Astrocyte (in vitro differentiated cells and primary cell): ENCODE results near the gene COLEC11. TPM values are rescaled to one million over a fixed set of nuclear protein-coding genes. Genes with fewer than 3 reads are reported as not detected.
A peak's percentile ranks its signal among the peaks of the same experiment; 100 is the strongest.

ENCODE experiments used
- DNase-seq: peaks from one replicate; pipeline ENCODE4 v3.0.0-alpha.2; 2010; ENCODE audit warnings: low read depth
- FAIRE-seq: peaks from 2 replicates; lab custom pipeline; 2011; peaks lifted over from hg19 to GRCh38; lab: Jason Lieb, UNC
- H2AFZ ChIP-seq: 2 replicates; pipeline ENCODE4 v1.6.0; 2012; ENCODE audit warnings: low read depth, low read length, inconsistent platforms
- H3K27ac ChIP-seq: 2 replicates; pipeline ENCODE4 v1.5.1; 2011; ENCODE audit warnings: low read depth, low read length, inconsistent platforms
- H3K27me3 ChIP-seq: 2 replicates; pipeline ENCODE4 v1.6.0; 2011; ENCODE audit warnings: low read length, inconsistent platforms; ENCODE audit not compliant: insufficient read depth
- H3K36me3 ChIP-seq: 2 replicates; pipeline ENCODE4 v1.5.1; 2011; ENCODE audit warnings: low read length, inconsistent platforms; ENCODE audit not compliant: insufficient read depth
- H3K4me1 ChIP-seq: 2 replicates; pipeline ENCODE4 v1.5.1; 2011; ENCODE audit warnings: low read length, inconsistent platforms; ENCODE audit not compliant: insufficient read depth
- H3K4me2 ChIP-seq: 2 replicates; pipeline ENCODE4 v1.6.0; 2012; ENCODE audit warnings: low read length, inconsistent platforms
- H3K4me3 ChIP-seq: 2 replicates; pipeline ENCODE4 v1.5.1; 2011; ENCODE audit warnings: low read depth, mild to moderate bottlenecking, low read length, inconsistent platforms; ENCODE audit not compliant: insufficient read depth
- H3K79me2 ChIP-seq: 2 replicates; pipeline ENCODE4 v1.6.0; 2012; ENCODE audit warnings: mild to moderate bottlenecking, low read length, inconsistent platforms; ENCODE audit not compliant: insufficient read depth
- H3K9ac ChIP-seq: 2 replicates; pipeline ENCODE4 v1.6.0; 2012; ENCODE audit warnings: mild to moderate bottlenecking, low read length, inconsistent platforms
- H3K9me3 ChIP-seq: 2 replicates; pipeline ENCODE4 v1.5.1; 2012; ENCODE audit warnings: low read depth, mild to moderate bottlenecking, low read length, inconsistent platforms; ENCODE audit not compliant: insufficient read depth
- H4K20me1 ChIP-seq: 2 replicates; pipeline ENCODE4 v1.6.0; 2012; ENCODE audit warnings: low read length, inconsistent platforms; ENCODE audit not compliant: insufficient read depth
- H3K27ac Mint-ChIP-seq: one replicate; pipeline ENCODE4 v1.8.0; 2021; ENCODE audit warnings: mild to moderate bottlenecking, mixed read lengths; ENCODE audit not compliant: unreplicated experiment
- H3K27me3 Mint-ChIP-seq: one replicate; pipeline ENCODE4 v1.8.0; 2021; ENCODE audit warnings: low read depth, mixed read lengths; ENCODE audit not compliant: unreplicated experiment
- H3K36me3 Mint-ChIP-seq: one replicate; pipeline ENCODE4 v1.8.0; 2021; ENCODE audit warnings: low read depth, mixed read lengths; ENCODE audit not compliant: unreplicated experiment
- H3K4me1 Mint-ChIP-seq: one replicate; pipeline ENCODE4 v1.8.0; 2021; ENCODE audit warnings: low read depth, mixed read lengths; ENCODE audit not compliant: unreplicated experiment
- H3K4me3 Mint-ChIP-seq: one replicate; pipeline ENCODE4 v1.8.0; 2021; ENCODE audit warnings: mild to moderate bottlenecking, moderate library complexity, mixed read lengths; ENCODE audit not compliant: unreplicated experiment
- H3K9me3 Mint-ChIP-seq: one replicate; pipeline ENCODE4 v1.8.0; 2021; ENCODE audit warnings: mild to moderate bottlenecking, mixed read lengths; ENCODE audit not compliant: unreplicated experiment
- EZH2 ChIP-seq: IDR thresholded peaks from 2 replicates; pipeline ENCODE4 v1.6.1; 2012; ENCODE audit warnings: mild to moderate bottlenecking, low read length, inconsistent platforms; ENCODE audit not compliant: insufficient read depth
- total RNA-seq: library from RNA; stranded (reverse); gene quantifications from 2 replicates; pipeline ENCODE4 v1.2.1, GENCODE V29; 2021
- TF ChIP-seq, protein P1 (sequence below): IDR thresholded peaks from 2 replicates; pipeline ENCODE4 v1.5.1; 2011; ENCODE audit warnings: low read depth, mild to moderate bottlenecking, inconsistent platforms, low read length, moderate library complexity; ENCODE audit not compliant: insufficient read depth

COLEC11 gene
- total RNA-seq, 1 donor from 2014 or later = not detected

DNA sequence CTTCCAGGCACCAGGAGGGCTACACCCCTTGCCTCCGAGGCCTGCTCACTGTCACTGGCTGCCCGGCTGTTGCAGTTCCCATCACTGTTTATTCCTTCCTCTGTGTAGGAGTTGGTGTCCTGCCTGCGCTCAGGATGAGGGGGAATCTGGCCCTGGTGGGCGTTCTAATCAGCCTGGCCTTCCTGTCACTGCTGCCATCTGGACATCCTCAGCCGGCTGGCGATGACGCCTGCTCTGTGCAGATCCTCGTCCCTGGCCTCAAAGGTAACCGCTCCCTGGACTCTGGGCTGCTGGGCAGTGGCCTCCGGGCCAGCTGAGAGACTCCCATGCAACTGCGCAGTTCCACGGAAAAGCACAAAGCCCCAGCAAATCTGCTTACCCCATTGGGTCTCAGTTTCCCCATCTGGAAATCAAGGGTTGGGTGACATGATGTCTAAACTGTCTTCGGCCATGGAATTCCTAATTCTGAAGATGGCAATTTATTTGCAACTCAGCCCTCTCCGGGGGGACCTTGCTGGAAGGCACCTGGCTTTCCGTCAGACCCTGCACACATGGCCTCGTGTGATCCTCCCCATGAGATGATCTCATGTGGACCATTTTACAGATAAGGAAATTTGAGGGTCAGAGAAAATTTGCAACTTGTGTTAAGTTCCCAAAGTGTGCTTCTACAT is 9.4 kb downstream of the COLEC11 start:
- no peak overlapping the region for H3K4me3 Mint-ChIP-seq
- no peak for DNase-seq
- H2AFZ ChIP-seq = no peak overlapping the region

DNA sequence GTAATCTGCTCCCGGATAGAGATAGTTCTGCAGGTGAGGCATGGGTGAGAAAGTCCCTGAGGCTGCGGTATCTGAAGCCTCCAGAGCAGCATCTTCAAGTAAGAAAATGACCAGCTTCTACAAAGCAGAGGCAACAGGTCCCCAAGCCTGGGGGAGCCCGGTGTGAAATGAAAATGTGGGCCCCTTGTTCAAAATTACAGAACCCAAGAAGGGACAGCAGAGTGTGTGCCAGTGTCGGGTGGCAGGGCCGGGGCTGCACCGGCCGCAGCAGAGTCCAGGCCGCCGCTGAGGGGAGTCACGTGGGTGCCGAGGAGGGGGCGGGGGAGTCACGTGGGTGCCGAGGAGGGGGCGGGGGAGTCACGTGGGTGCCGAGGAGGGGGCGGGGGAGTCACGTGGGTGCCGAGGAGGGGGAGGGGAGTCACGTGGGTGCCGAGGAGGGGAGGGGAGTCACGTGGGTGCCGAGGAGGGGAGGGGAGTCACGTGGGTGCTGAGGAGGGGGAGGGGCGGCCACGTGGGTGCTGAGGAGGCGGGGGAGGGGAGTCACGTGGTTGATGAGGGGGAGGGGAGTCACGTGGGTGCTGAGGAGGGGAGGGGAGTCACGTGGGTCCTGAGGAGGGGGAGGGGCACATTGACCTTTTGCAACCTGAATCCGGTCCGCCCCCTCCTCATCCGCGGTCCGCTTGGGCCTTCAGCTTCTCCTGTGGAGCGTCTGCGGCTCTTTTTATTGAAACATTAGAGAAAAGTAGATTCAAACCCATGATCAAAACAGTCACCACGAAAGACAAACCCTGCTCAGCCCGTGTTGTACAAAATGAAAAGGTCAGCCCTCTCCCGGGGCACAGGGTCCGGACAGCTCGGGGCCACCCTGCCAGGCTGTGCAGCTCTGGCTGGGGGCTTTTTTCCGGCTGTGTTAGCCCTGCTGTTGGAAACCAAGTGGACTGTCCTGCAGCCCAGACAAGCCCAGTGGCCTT is 10.4 kb downstream of the COLEC11 start:
- peaks cover 25% of the 10 kb centered on the region for H3K27me3 Mint-ChIP-seq
- Histone ChIP-seq H3K27ac (no peak overlapping the region), H3K4me2 (no peak overlapping the region)

More for the DNA sequence above, 9.4 kb downstream of the COLEC11 start:
- H3K9me3 Mint-ChIP-seq = no peaks in the 10 kb centered on the region
- no peak overlapping the region for H3K27ac Mint-ChIP-seq
- no peaks in the 10 kb centered on the region for H3K4me1 Mint-ChIP-seq
- TF ChIP-seq EZH2 = no peak
- TF ChIP-seq, protein P1, sequence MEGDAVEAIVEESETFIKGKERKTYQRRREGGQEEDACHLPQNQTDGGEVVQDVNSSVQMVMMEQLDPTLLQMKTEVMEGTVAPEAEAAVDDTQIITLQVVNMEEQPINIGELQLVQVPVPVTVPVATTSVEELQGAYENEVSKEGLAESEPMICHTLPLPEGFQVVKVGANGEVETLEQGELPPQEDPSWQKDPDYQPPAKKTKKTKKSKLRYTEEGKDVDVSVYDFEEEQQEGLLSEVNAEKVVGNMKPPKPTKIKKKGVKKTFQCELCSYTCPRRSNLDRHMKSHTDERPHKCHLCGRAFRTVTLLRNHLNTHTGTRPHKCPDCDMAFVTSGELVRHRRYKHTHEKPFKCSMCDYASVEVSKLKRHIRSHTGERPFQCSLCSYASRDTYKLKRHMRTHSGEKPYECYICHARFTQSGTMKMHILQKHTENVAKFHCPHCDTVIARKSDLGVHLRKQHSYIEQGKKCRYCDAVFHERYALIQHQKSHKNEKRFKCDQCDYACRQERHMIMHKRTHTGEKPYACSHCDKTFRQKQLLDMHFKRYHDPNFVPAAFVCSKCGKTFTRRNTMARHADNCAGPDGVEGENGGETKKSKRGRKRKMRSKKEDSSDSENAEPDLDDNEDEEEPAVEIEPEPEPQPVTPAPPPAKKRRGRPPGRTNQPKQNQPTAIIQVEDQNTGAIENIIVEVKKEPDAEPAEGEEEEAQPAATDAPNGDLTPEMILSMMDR = no peak
- Histone ChIP-seq H3K9ac (no peak overlapping the region), H3K79me2 (no peaks in the 10 kb centered on the region), H3K36me3 (no peaks in the 10 kb centered on the region), H3K27me3 (no peaks in the 10 kb centered on the region), H3K4me1 (no peaks in the 10 kb centered on the region), H4K20me1 (no peaks in the 10 kb centered on the region), H3K4me2 (no peak overlapping the region), H3K9me3 (no peaks in the 10 kb centered on the region), H3K27ac (no peak overlapping the region), H3K4me3 (no peak overlapping the region)
- H3K27me3 Mint-ChIP-seq = peaks cover 25% of the 10 kb centered on the region
- FAIRE-seq = no peak
- no peaks in the 10 kb centered on the region for H3K36me3 Mint-ChIP-seq

More for the DNA sequence above, 10.4 kb downstream of the COLEC11 start:
- no peaks in the 10 kb centered on the region for H3K9me3 Mint-ChIP-seq
- H3K36me3 ChIP-seq = no peaks in the 10 kb centered on the region
- H3K27ac Mint-ChIP-seq = no peak overlapping the region
- no peaks in the 10 kb centered on the region for H4K20me1 ChIP-seq
- no peak overlapping the region for H3K4me3 ChIP-seq
- no peaks in the 10 kb centered on the region for H3K4me1 ChIP-seq
- H3K27me3 ChIP-seq = no peaks in the 10 kb centered on the region
- H3K36me3 Mint-ChIP-seq = no peaks in the 10 kb centered on the region
- no peaks in the 10 kb centered on the region for H3K4me1 Mint-ChIP-seq
- no peak overlapping the region for H3K4me3 Mint-ChIP-seq
- H3K9ac ChIP-seq = no peak overlapping the region
- no peaks in the 10 kb centered on the region for H3K79me2 ChIP-seq
- H2AFZ ChIP-seq = peak overlapping the region; percentile 56
- DNase-seq (peak; percentile 3), FAIRE-seq (no peak)
- TF ChIP-seq EZH2 = no peak
- TF ChIP-seq, protein P1 = no peak
- no peaks in the 10 kb centered on the region for H3K9me3 ChIP-seq
